Measurements from ENCODE around the gene ERCC6L.

DNA sequence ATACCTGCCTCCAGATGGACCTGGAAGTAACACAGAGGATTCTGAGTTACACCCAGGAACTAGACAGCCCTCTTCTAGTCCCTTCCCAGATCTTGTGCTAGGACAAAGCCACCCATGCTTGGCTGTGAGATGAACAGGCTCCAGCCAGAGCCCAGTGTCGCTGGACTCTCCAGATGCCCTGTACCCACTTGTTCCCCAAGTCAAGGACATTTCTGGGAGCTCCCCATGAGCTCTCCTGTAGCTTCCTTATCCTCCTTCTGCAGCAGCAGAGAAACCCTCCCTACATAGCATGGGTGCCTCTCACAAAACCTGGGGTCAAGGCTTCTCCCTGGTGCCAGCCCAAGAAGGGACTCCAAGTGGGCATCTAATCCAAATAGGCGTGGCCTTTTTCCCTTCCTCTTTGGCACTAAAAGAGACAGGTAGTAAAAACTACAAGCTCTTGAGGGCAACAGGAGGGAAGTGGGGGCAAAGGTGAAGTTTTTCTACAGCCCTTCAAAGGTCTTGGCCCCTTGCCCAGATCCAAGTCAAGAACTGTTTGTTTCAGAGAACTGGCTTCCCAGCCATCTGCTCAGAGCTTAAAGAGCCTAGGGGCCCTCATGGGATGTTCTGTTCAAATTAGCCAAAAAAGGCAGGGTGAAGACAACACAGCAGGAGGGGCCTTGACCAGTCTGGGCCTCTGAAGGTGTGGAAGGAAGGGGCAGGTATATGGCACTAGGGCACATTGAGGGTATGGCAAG lies 8.5 kb upstream of the ERCC6L start:
- TF ChIP-seq, protein P1, sequence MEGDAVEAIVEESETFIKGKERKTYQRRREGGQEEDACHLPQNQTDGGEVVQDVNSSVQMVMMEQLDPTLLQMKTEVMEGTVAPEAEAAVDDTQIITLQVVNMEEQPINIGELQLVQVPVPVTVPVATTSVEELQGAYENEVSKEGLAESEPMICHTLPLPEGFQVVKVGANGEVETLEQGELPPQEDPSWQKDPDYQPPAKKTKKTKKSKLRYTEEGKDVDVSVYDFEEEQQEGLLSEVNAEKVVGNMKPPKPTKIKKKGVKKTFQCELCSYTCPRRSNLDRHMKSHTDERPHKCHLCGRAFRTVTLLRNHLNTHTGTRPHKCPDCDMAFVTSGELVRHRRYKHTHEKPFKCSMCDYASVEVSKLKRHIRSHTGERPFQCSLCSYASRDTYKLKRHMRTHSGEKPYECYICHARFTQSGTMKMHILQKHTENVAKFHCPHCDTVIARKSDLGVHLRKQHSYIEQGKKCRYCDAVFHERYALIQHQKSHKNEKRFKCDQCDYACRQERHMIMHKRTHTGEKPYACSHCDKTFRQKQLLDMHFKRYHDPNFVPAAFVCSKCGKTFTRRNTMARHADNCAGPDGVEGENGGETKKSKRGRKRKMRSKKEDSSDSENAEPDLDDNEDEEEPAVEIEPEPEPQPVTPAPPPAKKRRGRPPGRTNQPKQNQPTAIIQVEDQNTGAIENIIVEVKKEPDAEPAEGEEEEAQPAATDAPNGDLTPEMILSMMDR (conservative IDR thresholded peaks at IDR 0.05): no peak
- TF ChIP-seq ZFX (IDR thresholded peaks at IDR 0.05): no peak
